Measurements from ENCODE around the gene CHTOP.

DNA sequence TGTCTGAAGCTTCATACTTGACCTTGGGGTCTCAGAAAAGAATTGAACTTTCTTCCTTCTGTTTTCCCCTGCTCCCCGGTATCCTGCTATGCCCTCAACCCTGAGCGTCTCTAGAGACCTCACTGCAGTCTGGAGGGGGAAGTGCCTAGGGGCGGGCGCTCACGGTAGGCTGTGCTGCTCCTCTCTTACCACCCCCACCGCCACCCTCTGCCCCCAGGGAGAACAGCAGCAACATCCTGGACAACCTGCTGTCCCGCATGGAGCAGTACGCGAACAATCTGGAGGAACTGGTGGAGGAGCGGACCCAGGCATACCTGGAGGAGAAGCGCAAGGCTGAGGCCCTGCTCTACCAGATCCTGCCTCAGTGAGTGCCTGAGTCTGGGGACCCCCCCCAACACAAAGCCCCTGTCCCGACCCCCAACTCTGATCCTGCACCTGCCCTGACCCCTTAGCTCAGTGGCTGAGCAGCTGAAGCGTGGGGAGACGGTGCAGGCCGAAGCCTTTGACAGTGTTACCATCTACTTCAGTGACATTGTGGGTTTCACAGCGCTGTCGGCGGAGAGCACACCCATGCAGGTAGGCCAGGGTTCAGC is 55.0 kb downstream of the CHTOP start:
- TF ChIP-seq POLR2A (IDR thresholded peaks at IDR 0.05): no peak
- TF ChIP-seq, protein P1, sequence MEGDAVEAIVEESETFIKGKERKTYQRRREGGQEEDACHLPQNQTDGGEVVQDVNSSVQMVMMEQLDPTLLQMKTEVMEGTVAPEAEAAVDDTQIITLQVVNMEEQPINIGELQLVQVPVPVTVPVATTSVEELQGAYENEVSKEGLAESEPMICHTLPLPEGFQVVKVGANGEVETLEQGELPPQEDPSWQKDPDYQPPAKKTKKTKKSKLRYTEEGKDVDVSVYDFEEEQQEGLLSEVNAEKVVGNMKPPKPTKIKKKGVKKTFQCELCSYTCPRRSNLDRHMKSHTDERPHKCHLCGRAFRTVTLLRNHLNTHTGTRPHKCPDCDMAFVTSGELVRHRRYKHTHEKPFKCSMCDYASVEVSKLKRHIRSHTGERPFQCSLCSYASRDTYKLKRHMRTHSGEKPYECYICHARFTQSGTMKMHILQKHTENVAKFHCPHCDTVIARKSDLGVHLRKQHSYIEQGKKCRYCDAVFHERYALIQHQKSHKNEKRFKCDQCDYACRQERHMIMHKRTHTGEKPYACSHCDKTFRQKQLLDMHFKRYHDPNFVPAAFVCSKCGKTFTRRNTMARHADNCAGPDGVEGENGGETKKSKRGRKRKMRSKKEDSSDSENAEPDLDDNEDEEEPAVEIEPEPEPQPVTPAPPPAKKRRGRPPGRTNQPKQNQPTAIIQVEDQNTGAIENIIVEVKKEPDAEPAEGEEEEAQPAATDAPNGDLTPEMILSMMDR (IDR thresholded peaks at IDR 0.05): no peak
